GM12892 (cell line): ENCODE data around the gene YJU2.

ENCODE experiments used
- POLR2A ChIP-seq: IDR thresholded peaks from 2 replicates; pipeline ENCODE4 v1.6.1; 2011; ENCODE audit warnings: low read depth, low read length, control low read depth
- POLR2AphosphoS5 ChIP-seq: IDR thresholded peaks from 2 replicates; pipeline ENCODE4 v1.6.1; 2011; ENCODE audit warnings: low read depth, low read length, control low read depth

- no peak for TF ChIP-seq POLR2AphosphoS5
- TF ChIP-seq POLR2A = no peak
Measured at GRCh38 chr19:4288091-4288777, 41.4 kb downstream of the YJU2 start.
